Progenitor cell of endocrine pancreas (in vitro differentiated cells): ENCODE measurements around the gene TEK. TPM values are rescaled to one million over a fixed set of nuclear protein-coding genes. Genes with fewer than 3 reads are reported as not detected.

Experiments
- DNase-seq: peaks from one replicate; pipeline ENCODE4 v3.0.0; 2021; ENCODE audit warnings: low spot score; ENCODE audit not compliant: unreplicated experiment
- H3K27ac Mint-ChIP-seq: 2 replicates; pipeline ENCODE4 v1.8.0; 2021; ENCODE audit warnings: mild to moderate bottlenecking, moderate library complexity, mixed read lengths
- H3K27me3 Mint-ChIP-seq: 2 replicates; pipeline ENCODE4 v1.8.0; 2021; ENCODE audit warnings: mixed read lengths
- H3K36me3 Mint-ChIP-seq: 2 replicates; pipeline ENCODE4 v1.8.0; 2022; ENCODE audit warnings: mixed read lengths; ENCODE audit not compliant: insufficient read depth
- H3K4me1 Mint-ChIP-seq: 2 replicates; pipeline ENCODE4 v1.8.0; 2021; ENCODE audit warnings: low read depth, mixed read lengths
- H3K4me3 Mint-ChIP-seq: 2 replicates; pipeline ENCODE4 v1.8.0; 2021; ENCODE audit warnings: low read depth, mild to moderate bottlenecking, moderate library complexity, mixed read lengths
- H3K9me3 Mint-ChIP-seq: 2 replicates; pipeline ENCODE4 v1.8.0; 2021; ENCODE audit warnings: low read depth, mixed read lengths
- total RNA-seq: library from RNA; stranded (reverse); gene quantifications from 2 replicates; pipeline ENCODE4 v1.2.1, GENCODE V29; 2021
- TF ChIP-seq, protein P1 (sequence below): fragments of 200-600 bp; sonication (generic); IDR thresholded peaks from one replicate; pipeline ENCODE4 v1.5.0; 2021; ENCODE audit warnings: antibody characterized with exemption, mild to moderate bottlenecking; ENCODE audit not compliant: unreplicated experiment

Gene TEK
- total RNA-seq, 1 donor from 2014 or later: not detected

DNA sequence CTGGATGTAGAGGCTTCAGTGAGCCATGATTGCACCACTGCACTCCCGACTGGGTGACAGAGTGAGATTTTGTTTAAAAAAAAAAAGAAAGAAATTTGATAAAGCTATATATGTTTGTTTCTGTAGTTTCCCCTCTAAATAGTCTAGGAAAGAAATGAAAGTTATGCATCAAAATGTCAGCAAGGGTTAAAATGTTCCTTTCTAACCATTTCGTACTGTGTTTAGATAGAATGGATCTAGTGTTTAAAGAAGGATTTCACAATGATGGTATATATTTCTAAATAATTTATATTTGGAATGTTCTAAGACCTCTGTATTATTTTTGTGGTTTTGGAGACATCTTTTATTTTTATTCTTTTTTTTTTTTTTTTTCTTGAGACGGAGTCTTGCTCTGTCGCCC, 22.7 kb downstream of the TEK start:
- H3K27me3 Mint-ChIP-seq: no peaks in the 10 kb centered on the region
- H3K36me3 Mint-ChIP-seq: no peaks in the 10 kb centered on the region
- TF ChIP-seq, protein P1, sequence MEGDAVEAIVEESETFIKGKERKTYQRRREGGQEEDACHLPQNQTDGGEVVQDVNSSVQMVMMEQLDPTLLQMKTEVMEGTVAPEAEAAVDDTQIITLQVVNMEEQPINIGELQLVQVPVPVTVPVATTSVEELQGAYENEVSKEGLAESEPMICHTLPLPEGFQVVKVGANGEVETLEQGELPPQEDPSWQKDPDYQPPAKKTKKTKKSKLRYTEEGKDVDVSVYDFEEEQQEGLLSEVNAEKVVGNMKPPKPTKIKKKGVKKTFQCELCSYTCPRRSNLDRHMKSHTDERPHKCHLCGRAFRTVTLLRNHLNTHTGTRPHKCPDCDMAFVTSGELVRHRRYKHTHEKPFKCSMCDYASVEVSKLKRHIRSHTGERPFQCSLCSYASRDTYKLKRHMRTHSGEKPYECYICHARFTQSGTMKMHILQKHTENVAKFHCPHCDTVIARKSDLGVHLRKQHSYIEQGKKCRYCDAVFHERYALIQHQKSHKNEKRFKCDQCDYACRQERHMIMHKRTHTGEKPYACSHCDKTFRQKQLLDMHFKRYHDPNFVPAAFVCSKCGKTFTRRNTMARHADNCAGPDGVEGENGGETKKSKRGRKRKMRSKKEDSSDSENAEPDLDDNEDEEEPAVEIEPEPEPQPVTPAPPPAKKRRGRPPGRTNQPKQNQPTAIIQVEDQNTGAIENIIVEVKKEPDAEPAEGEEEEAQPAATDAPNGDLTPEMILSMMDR: no peak
- H3K4me3 Mint-ChIP-seq: no peak overlapping the region
- H3K4me1 Mint-ChIP-seq: no peaks in the 10 kb centered on the region
- no peak overlapping the region for H3K27ac Mint-ChIP-seq
- DNase-seq: no peak
- no peaks in the 10 kb centered on the region for H3K9me3 Mint-ChIP-seq

- Mint-ChIP-seq H3K36me3 (no peaks in the 10 kb centered on the region), H3K4me3 (no peak overlapping the region), H3K9me3 (peaks cover 4% of the 10 kb centered on the region), H3K27me3 (no peaks in the 10 kb centered on the region), H3K27ac (no peak overlapping the region), H3K4me1 (no peaks in the 10 kb centered on the region)
- TF ChIP-seq, protein P1: no peak
- DNase-seq: no peak
Measured at GRCh38 chr9:27133817-27134216, 24.8 kb downstream of the TEK start.

DNA sequence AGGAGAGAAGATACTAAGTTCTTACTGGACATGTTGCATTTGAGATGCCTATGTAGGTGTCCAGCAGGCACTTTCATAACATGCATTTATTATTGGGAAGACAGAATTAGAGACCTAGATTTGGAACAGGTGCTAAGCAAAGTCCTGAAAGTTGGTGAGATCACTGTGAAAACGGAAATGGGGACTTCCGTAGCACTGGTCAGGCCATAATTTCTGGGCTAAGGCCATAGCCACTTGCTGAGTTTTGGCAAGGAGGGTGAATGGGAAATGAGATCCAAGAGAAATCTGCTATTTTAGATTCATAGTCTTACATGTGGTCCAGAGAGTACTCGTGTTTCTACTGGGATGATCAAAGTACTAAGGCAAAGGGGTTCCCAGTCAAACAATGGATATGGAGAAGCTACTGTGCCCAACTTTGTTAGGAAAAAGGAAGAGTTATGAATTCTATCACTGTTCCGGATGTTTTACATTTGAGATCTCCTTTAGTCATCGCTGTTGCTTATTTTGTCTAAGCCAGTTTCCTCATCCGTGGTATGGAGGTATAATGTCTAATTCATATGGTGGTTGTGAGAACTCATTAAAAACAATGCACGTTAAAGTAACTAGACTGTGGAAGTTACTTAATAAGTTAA, 33.4 kb downstream of the TEK start:
- no peak overlapping the region for H3K27ac Mint-ChIP-seq
- no peaks in the 10 kb centered on the region for H3K36me3 Mint-ChIP-seq
- peaks cover 4% of the 10 kb centered on the region for H3K9me3 Mint-ChIP-seq
- no peak overlapping the region for H3K4me3 Mint-ChIP-seq
- no peak for DNase-seq
- TF ChIP-seq, protein P1: no peak
- H3K4me1 Mint-ChIP-seq: no peaks in the 10 kb centered on the region
- H3K27me3 Mint-ChIP-seq: peaks cover 2% of the 10 kb centered on the region

GRCh38 chr9:27145143-27145542, 36.1 kb downstream of the TEK start:
- Mint-ChIP-seq H3K4me1 (no peaks in the 10 kb centered on the region), H3K27me3 (peaks cover 2% of the 10 kb centered on the region), H3K36me3 (no peaks in the 10 kb centered on the region), H3K4me3 (no peak overlapping the region), H3K9me3 (no peaks in the 10 kb centered on the region), H3K27ac (no peak overlapping the region)
- TF ChIP-seq, protein P1: no peak
- no peak for DNase-seq

DNA sequence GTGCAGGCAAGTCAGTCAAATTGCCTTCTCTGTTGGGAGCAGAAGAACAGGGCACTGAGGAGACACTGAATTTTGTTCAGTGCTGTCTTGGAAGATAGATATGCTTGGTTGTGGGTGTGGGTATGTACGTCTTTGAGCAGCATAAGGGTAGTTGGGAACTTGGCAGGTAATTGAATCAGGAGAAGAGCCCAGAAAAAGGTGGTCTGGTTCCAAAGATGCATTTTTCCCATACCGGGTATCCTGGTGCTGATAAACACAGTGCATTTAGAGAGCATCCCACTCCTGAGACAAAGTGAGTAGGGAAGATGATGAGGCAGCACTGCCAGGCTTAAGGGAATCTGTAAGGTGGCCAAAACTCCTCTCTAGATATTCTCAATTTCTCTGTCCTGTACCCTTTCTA, 40.6 kb downstream of the TEK start:
- no peak overlapping the region for H3K27ac Mint-ChIP-seq
- no peaks in the 10 kb centered on the region for H3K4me1 Mint-ChIP-seq
- no peak for DNase-seq
- H3K9me3 Mint-ChIP-seq: no peaks in the 10 kb centered on the region
- TF ChIP-seq, protein P1: no peak
- no peaks in the 10 kb centered on the region for H3K27me3 Mint-ChIP-seq
- no peak overlapping the region for H3K4me3 Mint-ChIP-seq
- no peaks in the 10 kb centered on the region for H3K36me3 Mint-ChIP-seq
